K562 (cell line): Measurements from ENCODE around the gene SLC2A13. TPM values are rescaled to one million over a fixed set of nuclear protein-coding genes. Genes with fewer than 3 reads are reported as not detected.

Source experiments
- ATAC-seq: fragments of 200-7000 bp; cut with Tn5 transposase; 3 replicates; pipeline ENCODE4 v1.9.1; 2020; ENCODE audit warnings: moderate library complexity
- BruUV-seq: library from RNA; stranded (reverse); fragments of 400-500 nt; replicated peaks from 2 replicates; lab custom pipeline; 2021; lab: Mats Ljungman, UMichigan
- CTCF ChIA-PET: fragments of 300-600 bp; formaldehyde crosslinking; extraction: SDS; loops from one replicate; lab custom pipeline; 2021; ENCODE audit warnings: low intra/inter-chr PET ratio; lab: Yijun Ruan, JAX
- POLR2A ChIA-PET: fragments of 300-600, 350-650 bp; sonication (Branson Sonifier 250); formaldehyde crosslinking; extraction: SDS; loops from one replicate; lab custom pipeline; 2021; ENCODE audit warnings: antibody characterized with exemption, inconsistent platforms; lab: Yijun Ruan, JAX
- DNase-seq, 4 experiments: peaks; one replicate each; pipeline versions ENCODE4 v3.0.0 to v3.0.0-alpha.2; 2011 to 2018; ENCODE audit warnings: low spot score in 3 of 4, mixed read lengths in 3 of 4; ENCODE audit errors: extremely low read depth in 1 of 4
- FAIRE-seq: peaks from 2 replicates; lab custom pipeline; 2011; peaks lifted over from hg19 to GRCh38; lab: Jason Lieb, UNC
- H2AFZ ChIP-seq: 2 replicates; pipeline ENCODE4 v1.6.0; 2011; ENCODE audit warnings: low read depth, low read length, control low read depth, inconsistent platforms
- H3K27ac ChIP-seq: fragments of 200-600 bp; 3 replicates; pipeline ENCODE4 v1.8.0; 2011; ENCODE audit warnings: low read depth, mild to moderate bottlenecking, control low read depth, inconsistent platforms, low read length, moderate library complexity, mixed read lengths; ENCODE audit errors: extremely low read depth
- H3K27me3 ChIP-seq, 2 experiments: fragments of 300-600 bp in 1 of 2; 2 replicates in 1 of 2; 3 replicates in 1 of 2; pipeline versions ENCODE4 v1.6.0 to v1.8.0; 2011; ENCODE audit warnings: inconsistent platforms in 2 of 2, low read length in 2 of 2, mild to moderate bottlenecking in 1 of 2, mixed read lengths in 1 of 2, moderate library complexity in 1 of 2; ENCODE audit not compliant: control insufficient read depth in 2 of 2, insufficient read depth in 2 of 2
- H3K36me3 ChIP-seq: fragments of 300-600 bp; 3 replicates; pipeline ENCODE4 v1.8.0; 2011; ENCODE audit warnings: mild to moderate bottlenecking, low read length, inconsistent platforms; ENCODE audit not compliant: control insufficient read depth, insufficient read depth
- H3K4me1 ChIP-seq, 2 experiments: fragments of 200-600 bp in 1 of 2; replicated peaks in 1 of 2; 2 replicates in 1 of 2; 3 replicates in 1 of 2; pipeline versions ENCODE4 v1.5.1 to v1.8.0; 2011; ENCODE audit warnings: inconsistent platforms in 2 of 2, low read length in 2 of 2, mild to moderate bottlenecking in 1 of 2, mixed read lengths in 1 of 2, moderate library complexity in 1 of 2; ENCODE audit not compliant: control insufficient read depth in 2 of 2, insufficient read depth in 2 of 2
- H3K4me2 ChIP-seq: 2 replicates; pipeline ENCODE4 v1.6.1; 2011; ENCODE audit warnings: low read length, control low read depth, inconsistent platforms, mixed read lengths; ENCODE audit not compliant: insufficient read depth
- H3K4me3 ChIP-seq: fragments of 200-600 bp; sonication (generic), shearing (Covaris generic); 2 replicates; pipeline ENCODE4 v1.5.1; 2016; ENCODE audit warnings: control low read depth, inconsistent platforms
- H3K79me2 ChIP-seq: fragments of 200-600 bp; 3 replicates; pipeline ENCODE4 v1.8.0; 2011; ENCODE audit warnings: low read length, inconsistent platforms; ENCODE audit not compliant: control insufficient read depth, insufficient read depth
- H3K9ac ChIP-seq, 2 experiments: 2 replicates each; pipeline versions ENCODE4 v1.6.0 to v1.6.1; 2011; ENCODE audit warnings: low read depth in 2 of 2, low read length in 2 of 2, control low read depth in 1 of 2, inconsistent platforms in 1 of 2, mild to moderate bottlenecking in 1 of 2, mixed read lengths in 1 of 2; ENCODE audit not compliant: insufficient read depth in 1 of 2
- H3K9me1 ChIP-seq: one replicate; pipeline ENCODE4 v1.6.0; 2011; ENCODE audit warnings: inconsistent platforms, mild to moderate bottlenecking, low read length, moderate library complexity; ENCODE audit not compliant: control insufficient read depth, insufficient read depth
- H3K9me3 ChIP-seq: replicated peaks from 2 replicates; pipeline ENCODE4 v1.5.1; 2011; ENCODE audit warnings: low read depth, low read length, inconsistent platforms; ENCODE audit not compliant: control insufficient read depth, insufficient read depth
- H4K20me1 ChIP-seq: replicated peaks from 2 replicates; pipeline ENCODE4 v1.6.1; 2011; ENCODE audit warnings: low read length, inconsistent platforms, mixed read lengths; ENCODE audit not compliant: control insufficient read depth, insufficient read depth
- CBX5 ChIP-seq: IDR thresholded peaks from 2 replicates; pipeline ENCODE4 v1.6.1; 2014; ENCODE audit warnings: low read depth, borderline replicate concordance
- CTCF ChIP-seq, 3 experiments: IDR thresholded peaks in 2 of 3; conservative IDR thresholded peaks in 1 of 3; 2 replicates each; pipeline ENCODE4 v1.5.1; 2011 to 2012; ENCODE audit warnings: low read length in 3 of 3, mild to moderate bottlenecking in 3 of 3, control low read depth in 2 of 3, improper control_type of control experiment in 1 of 3, inconsistent platforms in 1 of 3, low read depth in 1 of 3, mixed read lengths in 1 of 3, moderate library complexity in 1 of 3; ENCODE audit not compliant: insufficient read depth in 2 of 3
- ILK ChIP-seq: fragments of 450-650 bp; IDR thresholded peaks from 2 replicates; pipeline ENCODE4 v1.6.1; 2016; ENCODE audit warnings: missing genetic modification characterization, low read depth, mild to moderate bottlenecking, missing compliant biosample characterization, moderate library complexity, borderline replicate concordance
- RAD21 ChIP-seq, 2 experiments: fragments of 250-450 bp in 1 of 2; fragments of 450-650 bp in 1 of 2; sonication (Bioruptor Pico) in 1 of 2; formaldehyde crosslinking in 1 of 2; IDR thresholded peaks in 1 of 2; conservative IDR thresholded peaks in 1 of 2; 2 replicates each; pipeline versions ENCODE4 v1.4.0 to v1.8.0; 2020 to 2022; ENCODE audit warnings: mild to moderate bottlenecking in 2 of 2, moderate library complexity in 1 of 2
- REST ChIP-seq, 2 experiments: fragments of 450-650 bp; formaldehyde crosslinking in 1 of 2; IDR thresholded peaks; 2 replicates each; pipeline versions ENCODE4 v1.4.0 to v1.6.1; 2014 to 2020; ENCODE audit warnings: mild to moderate bottlenecking in 2 of 2, borderline replicate concordance in 1 of 2, low read depth in 1 of 2
- WGBS: fragments of 100-300 bp; shearing (Covaris generic); methylation state at CpG from one replicate; pipeline ENCODE4 v1.1.6; 2016; ENCODE audit warnings: low coverage, mixed read lengths; ENCODE audit not compliant: insufficient coverage; ENCODE audit errors: missing lambda C conversion rate; 5-methylcytosine and 5-hydroxymethylcytosine counted together
- in situ Hi-C: fragments of 300-500 bp; cut with MboI; formaldehyde crosslinking; loops from 4 replicates; pipeline ENCODE4 v1.15.0; 2018; ENCODE audit warnings: inconsistent platforms, mixed read lengths
- intact Hi-C: fragments of 100-400 bp; cut with micrococcal nuclease; formaldehyde crosslinking; loops from 2 replicates; pipeline ENCODE4 v1.14.2; 2022
- polyA plus RNA-seq, 8 experiments: library from polyadenylated mRNA; depleted of rRNA in 4 of 8; stranded (reverse) in 5 of 8; unstranded in 3 of 8; fragments of >200 nt; fragmentation: Nextera tagmentation in 2 of 8; fragmentation: Illumina TruSeq in 1 of 8; extraction: Ambion mirVana in 2 of 8; extraction: Trizol in 1 of 8; gene quantifications; 2 replicates each; pipeline versions ENCODE4 v1.2.1 to v1.2.3, GENCODE V29; 2011 to 2014; ENCODE audit warnings: inconsistent platforms in 1 of 8, missing spikeins in 1 of 8
- total RNA-seq, 7 experiments: library from RNA; depleted of rRNA in 6 of 7; stranded (reverse); fragments of >200 nt in 6 of 7; fragmentation: Illumina TruSeq in 2 of 7; extraction: Trizol in 2 of 7; gene quantifications; 2 replicates each; pipeline versions ENCODE4 v1.2.1 to v1.2.3, GENCODE V29; 2011 to 2021; ENCODE audit warnings: low replicate concordance in 1 of 7

The SLC2A13 gene
- total and polyA plus RNA-seq, 9 of the 15 experiments (the other 6 are each of a cell fraction or from before 2014, with no cell fraction given), result 1.7 to 12.4 (median 9.0) TPM

- Histone ChIP-seq H2AFZ (no peak overlapping the region), H3K9me3 (no peaks in the 10 kb centered on the region), H3K79me2 (no peaks in the 10 kb centered on the region), H3K36me3 (peaks cover 6% of the 10 kb centered on the region; the same call in 1 of the 3 replicates), H3K4me2 (no peak overlapping the region), H3K27ac (no peak overlapping the region), H3K9me1 (no peaks in the 10 kb centered on the region), H3K27me3 (no peaks in the 10 kb centered on the region), H3K4me3 (no peak overlapping the region), H3K9ac (no peak overlapping the region), H3K4me1 (no peaks in the 10 kb centered on the region), H4K20me1 (no peaks in the 10 kb centered on the region)
- DNase-seq (peak; percentile 18 to 33 (median 27)), FAIRE-seq (peak; percentile 81), ATAC-seq (peak; percentile 75)
- CTCF ChIA-PET, result interaction anchor here (0.6 to 1.6 kb wide), 4 partner anchors 225 to 344 kb away, joined by 4 to 5 read pairs (median 4); no protein-coding TSS in a partner anchor
- in situ Hi-C loops, result loop anchor here (25.0 kb wide), 1 partner anchor 347 kb away; the partner anchor contains the start of gene SLC2A13
- WGBS, result 27% methylated on average over 3 of the region's 3 CpGs
- no TSS peak for BruUV-seq
- POLR2A ChIA-PET, result no interaction called here
- intact Hi-C loops, result loop anchor here (1.0 to 2.0 kb wide), 3 partner anchors 194 to 342 kb away; no protein-coding TSS in a partner anchor
- TF ChIP-seq RAD21 (CRISPR knock-in tag; conservative IDR thresholded peaks at IDR 0.05 in 1 of 2, IDR thresholded peaks at IDR 0.05 in 1 of 2), result peak; percentile 73 to 87
- no peak for TF ChIP-seq ILK (tag)
- no peak for TF ChIP-seq CBX5
- TF ChIP-seq CTCF (IDR thresholded peaks at IDR 0.05 in 2 of 3, conservative IDR thresholded peaks at IDR 0.05 in 1 of 3; ENCODE audit: insufficient read depth in 2 of 3, low read depth in 1 of 3, low read length in 3 of 3), result peak; percentile 52 to 82 (median 71); a peak in 5 of 6 replicates
- TF ChIP-seq REST (IDR thresholded peaks at IDR 0.05; ENCODE audit: borderline replicate concordance), result peak; percentile 59; the same call in 1 of the 2 replicates
- TF ChIP-seq REST (CRISPR knock-in tag; IDR thresholded peaks at IDR 0.05; ENCODE audit: low read depth), result no peak
These were observed 340.8 kb downstream of the SLC2A13 start for GRCh38 chr12:39764944-39765560.
